ENCODE results near the gene CTRB1.
A peak's percentile ranks its signal among the peaks of the same experiment; 100 is the strongest.

Gene CTRB1

DNA sequence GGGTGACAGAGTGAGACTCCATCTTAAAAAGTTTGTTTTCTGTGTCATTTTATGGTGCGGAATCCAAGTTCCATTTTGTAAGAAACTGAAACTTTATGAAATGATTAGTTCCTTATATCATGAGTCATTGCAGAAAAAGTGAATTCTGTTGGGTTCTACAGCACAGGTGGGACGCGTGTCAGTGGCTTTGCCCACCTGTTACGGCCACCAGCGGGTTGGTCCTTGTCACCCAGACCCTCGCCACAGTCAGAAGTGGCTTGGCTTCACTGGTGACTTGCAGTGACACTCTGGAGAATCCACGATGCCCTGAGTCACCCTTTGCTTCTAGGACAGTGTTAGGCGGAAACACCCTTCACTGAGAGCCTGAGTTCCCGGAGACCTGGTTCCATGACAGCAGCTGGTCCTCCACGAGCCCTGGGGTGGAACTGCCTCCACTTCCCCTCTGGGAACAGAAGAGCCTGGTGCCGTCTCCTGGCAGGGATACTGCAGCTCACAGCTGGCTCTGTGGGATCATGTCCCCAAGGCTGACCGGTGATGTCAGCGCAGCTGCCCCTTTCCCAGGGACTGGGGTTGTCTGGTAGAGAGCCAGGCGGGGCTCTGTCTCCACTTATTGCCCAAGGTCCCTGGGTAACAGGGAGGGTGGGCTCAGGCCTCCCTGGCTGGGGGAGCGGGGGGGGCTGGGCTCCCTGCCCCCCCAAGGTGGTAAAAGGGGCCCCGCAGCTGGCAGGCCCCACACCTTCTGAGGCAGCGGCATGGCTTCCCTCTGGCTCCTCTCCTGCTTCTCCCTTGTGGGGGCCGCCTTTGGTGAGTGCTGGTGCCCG lies at the start of gene CTRB1:
TSS of gene CTRB1 (plus strand) at position 733 of the 821 bp plus-strand sequence. CDS start at position 753, 20 bp downstream.
- Histone ChIP-seq H3K27me3 (ENCODE audit: low read depth, low read length) (no peaks in the 10 kb centered on the region; the same call in 1 of the 2 replicates), H3K4me3 (ENCODE audit: low read length) (peak within 1 kb of the TSS; percentile 65), H3K79me2 (ENCODE audit: low read length) (no peaks in the 10 kb centered on the region), H3K36me3 (replicated peaks; ENCODE audit: low read depth, low read length) (no peaks in the 10 kb centered on the region), H3K4me2 (ENCODE audit: low read length) (peak within 1 kb of the TSS; percentile 84), H4K20me1 (ENCODE audit: insufficient read depth, low read length) (no peaks in the 10 kb centered on the region), H3K27ac (ENCODE audit: low read length) (peak within 1 kb of the TSS; percentile 65), H2AFZ (ENCODE audit: low read depth, low read length) (no peak within 1 kb of the TSS), H3K9ac (ENCODE audit: low read length) (peak within 1 kb of the TSS; percentile 40; the same call in 1 of the 2 replicates), H3K4me1 (ENCODE audit: low read length) (peaks cover 42% of the 10 kb centered on the region), H3K9me3 (ENCODE audit: insufficient read depth, low read length) (no peaks in the 10 kb centered on the region)
- TF ChIP-seq, protein P1, sequence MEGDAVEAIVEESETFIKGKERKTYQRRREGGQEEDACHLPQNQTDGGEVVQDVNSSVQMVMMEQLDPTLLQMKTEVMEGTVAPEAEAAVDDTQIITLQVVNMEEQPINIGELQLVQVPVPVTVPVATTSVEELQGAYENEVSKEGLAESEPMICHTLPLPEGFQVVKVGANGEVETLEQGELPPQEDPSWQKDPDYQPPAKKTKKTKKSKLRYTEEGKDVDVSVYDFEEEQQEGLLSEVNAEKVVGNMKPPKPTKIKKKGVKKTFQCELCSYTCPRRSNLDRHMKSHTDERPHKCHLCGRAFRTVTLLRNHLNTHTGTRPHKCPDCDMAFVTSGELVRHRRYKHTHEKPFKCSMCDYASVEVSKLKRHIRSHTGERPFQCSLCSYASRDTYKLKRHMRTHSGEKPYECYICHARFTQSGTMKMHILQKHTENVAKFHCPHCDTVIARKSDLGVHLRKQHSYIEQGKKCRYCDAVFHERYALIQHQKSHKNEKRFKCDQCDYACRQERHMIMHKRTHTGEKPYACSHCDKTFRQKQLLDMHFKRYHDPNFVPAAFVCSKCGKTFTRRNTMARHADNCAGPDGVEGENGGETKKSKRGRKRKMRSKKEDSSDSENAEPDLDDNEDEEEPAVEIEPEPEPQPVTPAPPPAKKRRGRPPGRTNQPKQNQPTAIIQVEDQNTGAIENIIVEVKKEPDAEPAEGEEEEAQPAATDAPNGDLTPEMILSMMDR (IDR thresholded peaks at IDR 0.05; ENCODE audit: low read depth, low read length) = no peak
- TF ChIP-seq EZH2phosphoT487 (IDR thresholded peaks at IDR 0.05; ENCODE audit: low read depth) = no peak

DNA sequence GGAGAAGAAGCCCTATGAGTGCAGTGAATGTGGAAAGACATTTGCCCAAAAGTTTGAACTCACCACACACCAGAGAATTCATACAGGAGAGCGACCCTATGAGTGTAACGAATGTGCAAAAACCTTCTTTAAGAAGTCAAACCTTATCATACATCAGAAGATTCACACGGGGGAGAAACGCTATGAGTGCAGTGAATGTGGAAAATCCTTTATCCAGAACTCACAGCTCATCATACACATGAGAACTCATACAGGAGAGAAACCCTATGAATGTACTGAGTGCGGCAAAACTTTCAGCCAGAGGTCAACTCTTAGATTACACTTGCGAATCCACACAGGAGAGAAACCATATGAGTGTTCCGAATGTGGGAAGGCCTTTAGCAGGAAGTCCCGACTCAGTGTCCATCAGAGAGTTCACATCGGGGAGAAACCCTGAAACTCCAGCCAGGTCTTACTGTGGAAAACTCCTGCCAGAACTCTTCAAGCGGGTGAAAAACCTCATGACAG lies 48.8 kb upstream of the CTRB1 start:
- no peak for TF ChIP-seq EZH2phosphoT487 (IDR thresholded peaks at IDR 0.05; ENCODE audit: low read depth)
- TF ChIP-seq, protein P1 (IDR thresholded peaks at IDR 0.05; ENCODE audit: low read depth, low read length) = no peak
- Histone ChIP-seq H3K79me2 (ENCODE audit: low read length) (peaks cover 3% of the 10 kb centered on the region; the same call in 1 of the 2 replicates), H3K4me3 (ENCODE audit: low read length) (no peak overlapping the region), H2AFZ (ENCODE audit: low read depth, low read length) (no peak overlapping the region), H3K4me2 (ENCODE audit: low read length) (no peak overlapping the region), H3K9ac (ENCODE audit: low read length) (no peak overlapping the region), H3K27me3 (ENCODE audit: low read depth, low read length) (no peaks in the 10 kb centered on the region), H4K20me1 (ENCODE audit: insufficient read depth, low read length) (no peaks in the 10 kb centered on the region), H3K27ac (ENCODE audit: low read length) (no peak overlapping the region), H3K9me3 (ENCODE audit: insufficient read depth, low read length) (peaks cover 77% of the 10 kb centered on the region), H3K36me3 (replicated peaks; ENCODE audit: low read depth, low read length) (peaks cover 96% of the 10 kb centered on the region), H3K4me1 (ENCODE audit: low read length) (no peaks in the 10 kb centered on the region)

DNA sequence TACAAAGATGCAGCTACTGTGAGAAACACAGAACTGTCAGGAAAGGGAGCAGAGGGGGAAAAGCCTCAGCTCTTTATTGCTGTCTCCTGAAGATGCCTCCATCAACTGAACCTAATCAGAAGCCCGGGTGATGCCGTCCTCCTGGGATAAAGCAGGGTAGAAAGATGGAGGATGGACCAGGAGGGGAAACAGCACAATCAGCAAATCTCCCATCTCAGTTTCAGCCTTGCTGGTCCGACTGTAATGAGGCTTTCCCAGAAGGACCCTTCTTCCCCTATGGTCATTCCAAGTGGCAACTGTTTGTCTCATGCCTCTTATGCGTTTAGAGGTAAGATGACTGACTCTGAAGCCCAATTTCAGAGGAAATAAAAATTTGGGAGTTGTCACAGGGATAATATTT lies 46.2 kb upstream of the CTRB1 start:
- Histone ChIP-seq H4K20me1 (ENCODE audit: insufficient read depth, low read length) (no peaks in the 10 kb centered on the region), H3K4me2 (ENCODE audit: low read length) (no peak overlapping the region), H3K27me3 (ENCODE audit: low read depth, low read length) (no peaks in the 10 kb centered on the region), H3K4me1 (ENCODE audit: low read length) (no peaks in the 10 kb centered on the region), H3K36me3 (replicated peaks; ENCODE audit: low read depth, low read length) (peaks cover 83% of the 10 kb centered on the region), H3K4me3 (ENCODE audit: low read length) (no peak overlapping the region), H3K9ac (ENCODE audit: low read length) (no peak overlapping the region), H3K27ac (ENCODE audit: low read length) (no peak overlapping the region), H2AFZ (ENCODE audit: low read depth, low read length) (no peak overlapping the region), H3K9me3 (ENCODE audit: insufficient read depth, low read length) (peaks cover 81% of the 10 kb centered on the region), H3K79me2 (ENCODE audit: low read length) (no peaks in the 10 kb centered on the region)
- TF ChIP-seq, protein P1 (IDR thresholded peaks at IDR 0.05; ENCODE audit: low read depth, low read length) = no peak
- no peak for TF ChIP-seq EZH2phosphoT487 (IDR thresholded peaks at IDR 0.05; ENCODE audit: low read depth)

DNA sequence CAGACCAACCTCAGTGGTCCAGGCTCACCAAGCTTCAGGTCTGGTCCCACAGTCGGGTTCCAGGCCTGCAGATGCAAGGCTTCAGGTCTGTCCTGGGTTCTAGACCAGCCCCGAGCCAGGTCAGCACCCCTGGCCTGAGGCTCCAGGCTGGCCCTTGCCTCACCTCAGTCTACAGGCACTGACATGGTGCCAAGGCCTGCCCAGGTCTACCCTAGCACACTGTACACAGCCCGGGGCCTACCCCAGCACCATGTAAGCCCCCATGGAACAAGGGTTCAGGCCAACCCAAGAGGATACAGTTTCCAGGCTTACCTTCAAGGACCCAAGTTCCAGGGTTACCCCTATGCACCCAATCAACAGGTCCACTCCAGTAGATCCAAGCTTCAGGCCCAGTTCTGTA lies 43.7 kb upstream of the CTRB1 start:
- Histone ChIP-seq H3K4me2 (ENCODE audit: low read length) (no peak overlapping the region), H3K4me3 (ENCODE audit: low read length) (no peak overlapping the region), H3K9ac (ENCODE audit: low read length) (no peak overlapping the region), H3K27me3 (ENCODE audit: low read depth, low read length) (peaks cover under 1% of the 10 kb centered on the region; the same call in 1 of the 2 replicates), H3K79me2 (ENCODE audit: low read length) (no peaks in the 10 kb centered on the region), H3K9me3 (ENCODE audit: insufficient read depth, low read length) (peaks cover 65% of the 10 kb centered on the region), H3K36me3 (replicated peaks; ENCODE audit: low read depth, low read length) (peaks cover 65% of the 10 kb centered on the region), H3K4me1 (ENCODE audit: low read length) (peaks cover 9% of the 10 kb centered on the region), H2AFZ (ENCODE audit: low read depth, low read length) (no peak overlapping the region), H4K20me1 (ENCODE audit: insufficient read depth, low read length) (no peaks in the 10 kb centered on the region), H3K27ac (ENCODE audit: low read length) (no peak overlapping the region)
- TF ChIP-seq, protein P1 (IDR thresholded peaks at IDR 0.05; ENCODE audit: low read depth, low read length) = no peak
- no peak for TF ChIP-seq EZH2phosphoT487 (IDR thresholded peaks at IDR 0.05; ENCODE audit: low read depth)
